Neural progenitor cell (in vitro differentiated cells): Measurements from ENCODE around the gene LGALS16. TPM values are rescaled to one million over a fixed set of nuclear protein-coding genes. Genes with fewer than 3 reads are reported as not detected.

Source experiments
- DNase-seq: peaks from one replicate; pipeline ENCODE4 v3.0.0-alpha.2; 2016; ENCODE audit warnings: low spot score
- H2AFZ ChIP-seq: fragments of 200-600 bp; sonication (generic); replicated peaks from 2 replicates; pipeline ENCODE4 v1.6.1; 2016; ENCODE audit warnings: antibody characterized with exemption
- H3F3A ChIP-seq: fragments of 200-600 bp; sonication (generic); 2 replicates; pipeline ENCODE4 v1.6.1; 2016; ENCODE audit warnings: antibody characterized with exemption, low read depth
- H3K27ac ChIP-seq: fragments of 200-600 bp; sonication (generic); 2 replicates; pipeline ENCODE4 v1.5.1; 2016; ENCODE audit warnings: mild to moderate bottlenecking
- H3K27me3 ChIP-seq: fragments of 200-600 bp; sonication (generic); 2 replicates; pipeline ENCODE4 v1.6.1; 2016; ENCODE audit warnings: mild to moderate bottlenecking, moderate library complexity
- H3K36me3 ChIP-seq: fragments of 200-600 bp; sonication (generic); 2 replicates; pipeline ENCODE4 v1.5.1; 2016
- H3K4me1 ChIP-seq: fragments of 200-600 bp; sonication (generic); 2 replicates; pipeline ENCODE4 v1.6.1; 2016; ENCODE audit warnings: mixed run types
- H3K4me2 ChIP-seq: fragments of 200-600 bp; sonication (generic); 2 replicates; pipeline ENCODE4 v1.6.1; 2016
- H3K4me3 ChIP-seq: fragments of 200-600 bp; sonication (generic); 2 replicates; pipeline ENCODE4 v1.5.1; 2016
- H3K79me2 ChIP-seq: fragments of 200-600 bp; sonication (generic); 2 replicates; pipeline ENCODE4 v1.6.1; 2016; ENCODE audit warnings: low read depth
- H3K9ac ChIP-seq: fragments of 200-600 bp; sonication (generic); 2 replicates; pipeline ENCODE4 v1.6.1; 2016
- H3K9me3 ChIP-seq: fragments of 200-600 bp; sonication (generic); 2 replicates; pipeline ENCODE4 v1.5.1; 2016; ENCODE audit warnings: low read depth
- H4K20me1 ChIP-seq: fragments of 200-600 bp; sonication (generic); 2 replicates; pipeline ENCODE4 v1.6.1; 2016; ENCODE audit warnings: low read depth
- H3K27ac Mint-ChIP-seq: 3 replicates; pipeline ENCODE4 v1.8.0; 2021; ENCODE audit warnings: mixed read lengths
- H3K27me3 Mint-ChIP-seq: 2 replicates; pipeline ENCODE4 v1.8.0; 2022; ENCODE audit warnings: low read depth, mild to moderate bottlenecking, inconsistent platforms, moderate library complexity, mixed read lengths; ENCODE audit not compliant: insufficient read depth
- H3K36me3 Mint-ChIP-seq: 3 replicates; pipeline ENCODE4 v1.8.0; 2021; ENCODE audit warnings: mixed read lengths
- H3K4me1 Mint-ChIP-seq: 3 replicates; pipeline ENCODE4 v1.8.0; 2021; ENCODE audit warnings: mixed read lengths
- H3K4me3 Mint-ChIP-seq: 3 replicates; pipeline ENCODE4 v1.8.0; 2021; ENCODE audit warnings: mild to moderate bottlenecking, moderate library complexity, mixed read lengths
- H3K9me3 Mint-ChIP-seq: 3 replicates; pipeline ENCODE4 v1.8.0; 2020; ENCODE audit warnings: mixed read lengths
- CTCF ChIP-seq: fragments of 200-600 bp; sonication (generic); IDR thresholded peaks from 2 replicates; pipeline ENCODE4 v1.5.1; 2017; ENCODE audit warnings: antibody characterized with exemption, mild to moderate bottlenecking
- EZH2 ChIP-seq: fragments of 200-600 bp; sonication (generic); IDR thresholded peaks from 2 replicates; pipeline ENCODE4 v1.6.1; 2017; ENCODE audit warnings: antibody characterized with exemption, mild to moderate bottlenecking, moderate library complexity
- EZH2phosphoT487 ChIP-seq: fragments of 200-600 bp; sonication (generic); IDR thresholded peaks from 2 replicates; pipeline ENCODE4 v1.6.1; 2017; ENCODE audit warnings: antibody characterized with exemption
- total RNA-seq: library from RNA; depleted of rRNA; stranded (reverse); fragments of >200 nt; gene quantifications from 2 replicates; pipeline ENCODE4 v1.2.3, GENCODE V29; 2015; ENCODE audit warnings: low replicate concordance

Gene LGALS16
- total RNA-seq, 1 donor from 2014 or later, result not detected

DNA sequence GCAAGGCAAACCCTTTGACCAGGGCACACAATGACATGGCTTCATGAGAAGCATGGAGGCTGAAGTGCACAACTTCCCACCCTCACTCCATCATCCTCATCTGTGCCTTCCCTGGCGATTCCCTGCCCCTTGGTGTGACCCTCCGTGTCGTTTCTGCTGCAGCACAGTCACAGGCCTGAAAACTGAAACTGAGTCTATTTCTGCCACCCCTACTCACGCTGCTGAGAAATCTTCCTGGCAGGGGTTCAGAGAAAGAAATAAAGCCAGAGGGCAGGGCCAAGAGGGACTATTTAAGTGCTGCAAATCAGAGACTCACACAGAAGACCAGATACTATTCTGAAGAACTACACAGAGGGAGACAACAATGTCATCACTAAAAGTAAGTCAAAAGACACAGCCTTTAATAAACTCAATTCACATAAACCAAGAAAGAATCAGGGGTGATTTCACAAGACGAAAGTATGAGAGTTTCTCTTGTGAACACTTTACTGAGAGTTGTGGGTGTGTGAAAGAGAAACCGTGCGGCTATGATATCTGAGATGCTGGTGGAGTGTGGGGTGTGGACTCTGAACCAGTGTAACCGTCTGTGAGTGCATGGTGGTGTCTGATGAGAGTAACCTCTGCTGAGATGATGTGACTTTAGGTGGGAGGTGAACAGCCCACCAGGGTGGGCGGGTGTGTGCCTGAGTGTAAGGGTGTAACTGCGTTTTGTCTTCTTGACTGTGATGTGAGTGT, 23.5 kb downstream of the LGALS16 start:
- Histone ChIP-seq H3K79me2 (no peaks in the 10 kb centered on the region), H3K4me1 (no peaks in the 10 kb centered on the region), H3K9me3 (no peaks in the 10 kb centered on the region), H3K27ac (no peak overlapping the region), H4K20me1 (no peaks in the 10 kb centered on the region), H3K4me3 (no peak overlapping the region), H3K36me3 (no peaks in the 10 kb centered on the region), H3K27me3 (no peaks in the 10 kb centered on the region), H3F3A (no peaks in the 10 kb centered on the region), H3K9ac (no peak overlapping the region), H2AFZ (no peak overlapping the region), H3K4me2 (no peak overlapping the region)
- H3K27ac Mint-ChIP-seq, result no peak overlapping the region
- no peaks in the 10 kb centered on the region for H3K4me1 Mint-ChIP-seq
- no peak for DNase-seq
- H3K4me3 Mint-ChIP-seq, result no peak overlapping the region
- no peaks in the 10 kb centered on the region for H3K36me3 Mint-ChIP-seq
- H3K9me3 Mint-ChIP-seq, result no peaks in the 10 kb centered on the region
- no peaks in the 10 kb centered on the region for H3K27me3 Mint-ChIP-seq
- TF ChIP-seq EZH2phosphoT487 (no peak), CTCF (no peak), EZH2 (no peak)

DNA sequence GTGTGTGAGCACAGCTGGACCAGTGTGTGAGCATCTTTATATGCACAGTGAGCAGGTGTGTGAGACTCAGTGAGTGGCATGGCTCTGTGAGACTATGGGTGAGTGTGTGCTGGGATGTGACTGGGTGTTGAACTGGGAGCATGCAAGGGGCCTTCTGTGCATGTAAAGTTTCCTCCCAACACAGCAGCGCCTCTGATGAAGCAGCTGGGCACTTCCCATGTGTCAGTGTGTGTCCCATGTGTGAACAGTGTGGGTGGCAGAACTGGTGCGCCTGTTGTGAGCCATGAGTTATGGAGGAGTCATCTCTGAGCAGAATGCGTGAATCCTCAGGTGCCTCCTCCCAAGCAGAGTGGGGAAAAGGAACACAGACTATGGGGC, 24.1 kb downstream of the LGALS16 start:
- no peak overlapping the region for H3K4me3 Mint-ChIP-seq
- H3K27ac ChIP-seq, result no peak overlapping the region
- no peaks in the 10 kb centered on the region for H3K9me3 Mint-ChIP-seq
- H3K79me2 ChIP-seq, result no peaks in the 10 kb centered on the region
- no peaks in the 10 kb centered on the region for H3F3A ChIP-seq
- H3K27me3 Mint-ChIP-seq, result no peaks in the 10 kb centered on the region
- no peaks in the 10 kb centered on the region for H3K4me1 ChIP-seq
- H3K4me1 Mint-ChIP-seq, result no peaks in the 10 kb centered on the region
- no peak overlapping the region for H2AFZ ChIP-seq
- no peak overlapping the region for H3K4me3 ChIP-seq
- TF ChIP-seq CTCF (no peak), EZH2 (no peak), EZH2phosphoT487 (no peak)
- no peaks in the 10 kb centered on the region for H3K27me3 ChIP-seq
- H4K20me1 ChIP-seq, result no peaks in the 10 kb centered on the region
- no peak overlapping the region for H3K9ac ChIP-seq
- no peaks in the 10 kb centered on the region for H3K36me3 ChIP-seq
- DNase-seq, result no peak
- no peak overlapping the region for H3K4me2 ChIP-seq
- no peaks in the 10 kb centered on the region for H3K36me3 Mint-ChIP-seq
- H3K27ac Mint-ChIP-seq, result no peak overlapping the region
- H3K9me3 ChIP-seq, result no peaks in the 10 kb centered on the region

DNA sequence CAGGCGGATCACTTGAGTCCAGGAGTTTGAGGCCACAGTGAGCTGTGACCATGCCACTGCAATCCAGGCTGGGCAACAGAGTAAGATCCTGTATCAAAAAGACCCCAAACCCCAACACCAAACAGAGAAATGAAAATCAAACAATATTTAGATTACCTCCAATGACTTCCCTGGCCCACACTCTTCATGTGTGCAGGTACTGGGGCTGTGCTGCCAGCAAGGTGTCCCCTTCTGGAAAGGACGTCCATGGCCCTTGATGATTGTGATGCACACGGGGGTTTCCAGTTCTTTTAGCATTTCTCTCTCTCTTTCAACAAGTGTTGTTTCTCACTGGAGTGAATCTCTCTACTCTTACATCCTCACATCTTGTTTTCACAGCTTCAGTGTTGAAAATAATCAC, 24.9 kb downstream of the LGALS16 start:
- no peaks in the 10 kb centered on the region for H3K36me3 ChIP-seq
- H3K9ac ChIP-seq, result no peak overlapping the region
- no peak for TF ChIP-seq EZH2phosphoT487
- no peak for TF ChIP-seq CTCF
- no peak for TF ChIP-seq EZH2
- Mint-ChIP-seq H3K9me3 (no peaks in the 10 kb centered on the region), H3K4me1 (no peaks in the 10 kb centered on the region), H3K4me3 (no peak overlapping the region), H3K27me3 (no peaks in the 10 kb centered on the region), H3K27ac (no peak overlapping the region), H3K36me3 (no peaks in the 10 kb centered on the region)
- H3K4me2 ChIP-seq, result no peak overlapping the region
- H3K27me3 ChIP-seq, result no peaks in the 10 kb centered on the region
- no peaks in the 10 kb centered on the region for H4K20me1 ChIP-seq
- H3K27ac ChIP-seq, result no peak overlapping the region
- no peaks in the 10 kb centered on the region for H3K9me3 ChIP-seq
- no peak overlapping the region for H3K4me3 ChIP-seq
- DNase-seq, result no peak
- no peaks in the 10 kb centered on the region for H3K4me1 ChIP-seq
- H2AFZ ChIP-seq, result no peak overlapping the region
- H3F3A ChIP-seq, result no peaks in the 10 kb centered on the region
- H3K79me2 ChIP-seq, result no peaks in the 10 kb centered on the region
